ENCODE measurements around the gene SNAP47.
"Not testable (repeated sequence)": the region's sequence is repeated elsewhere in the genome, so short reads cannot be mapped to it uniquely, and the experiment has no call there.

Gene SNAP47, protein sequence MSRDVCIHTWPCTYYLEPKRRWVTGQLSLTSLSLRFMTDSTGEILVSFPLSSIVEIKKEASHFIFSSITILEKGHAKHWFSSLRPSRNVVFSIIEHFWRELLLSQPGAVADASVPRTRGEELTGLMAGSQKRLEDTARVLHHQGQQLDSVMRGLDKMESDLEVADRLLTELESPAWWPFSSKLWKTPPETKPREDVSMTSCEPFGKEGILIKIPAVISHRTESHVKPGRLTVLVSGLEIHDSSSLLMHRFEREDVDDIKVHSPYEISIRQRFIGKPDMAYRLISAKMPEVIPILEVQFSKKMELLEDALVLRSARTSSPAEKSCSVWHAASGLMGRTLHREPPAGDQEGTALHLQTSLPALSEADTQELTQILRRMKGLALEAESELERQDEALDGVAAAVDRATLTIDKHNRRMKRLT

GRCh38 chr1:227734856-227735538 is at the start of gene SNAP47, which contains the start of gene JMJD4:
Gene SNAP47 (plus strand): TSS chr1:227735435. CDS start chr1:227747737, 12,302 bp downstream.
Gene JMJD4 (minus strand): TSS chr1:227735302. CDS start chr1:227735273, 29 bp downstream.
- DNase-seq = peak; percentile 83 to 95

GRCh38 chr1:227685807-227686206 is 49.4 kb upstream of the SNAP47 start:
- no peak for DNase-seq

DNA sequence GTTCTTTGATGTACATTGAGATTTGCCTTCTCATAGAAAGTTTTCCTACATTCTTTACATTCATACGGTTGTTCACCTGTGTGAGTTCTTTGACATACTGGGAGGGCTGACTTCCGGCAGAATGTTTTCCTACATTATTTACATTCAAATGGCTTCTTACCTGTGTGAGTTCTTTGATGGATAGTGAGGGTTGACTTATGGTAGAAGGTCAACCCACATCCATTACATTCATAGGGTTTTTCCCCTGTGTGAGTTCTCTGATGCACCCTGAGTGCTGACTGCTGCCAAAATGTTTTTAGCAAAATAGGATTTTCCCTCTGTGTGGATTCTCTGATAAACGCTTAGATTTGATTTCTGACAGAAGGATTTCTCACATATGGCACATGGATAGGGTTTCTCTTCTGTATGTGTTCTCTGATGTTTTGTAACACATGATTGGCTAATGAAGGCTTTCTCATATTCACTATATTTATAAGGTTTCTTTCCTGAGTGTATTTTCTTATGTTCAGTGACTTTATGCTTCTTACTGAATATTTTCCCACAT is 37.8 kb upstream of the SNAP47 start:
- no peak for DNase-seq

DNA sequence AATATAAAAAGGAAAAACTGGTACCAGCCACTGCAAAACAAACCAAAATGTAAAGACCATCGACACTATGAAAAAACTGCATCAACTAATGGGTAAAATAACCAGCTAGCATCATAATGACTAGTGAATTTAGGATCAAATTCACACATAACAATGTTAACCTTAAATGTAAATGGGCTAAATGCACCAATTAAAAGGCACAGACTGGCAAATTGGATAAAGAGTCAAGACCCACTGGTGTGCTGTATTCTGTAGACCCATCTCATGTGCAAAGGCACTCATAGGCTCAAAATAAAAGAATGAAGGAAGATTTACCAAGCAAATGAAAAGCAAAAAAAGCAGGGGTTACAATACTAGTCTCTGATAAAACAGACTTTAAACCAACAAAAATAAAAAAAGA is 33.6 kb upstream of the SNAP47 start:
- DNase-seq = not testable (repeated sequence)

GRCh38 chr1:227707846-227708245 is 27.4 kb upstream of the SNAP47 start:
- no peak for DNase-seq

GRCh38 chr1:227709451-227709850 is 25.8 kb upstream of the SNAP47 start:
- DNase-seq = no peak

GRCh38 chr1:227710474-227710873 is 24.8 kb upstream of the SNAP47 start:
- not testable (repeated sequence) for DNase-seq

DNA sequence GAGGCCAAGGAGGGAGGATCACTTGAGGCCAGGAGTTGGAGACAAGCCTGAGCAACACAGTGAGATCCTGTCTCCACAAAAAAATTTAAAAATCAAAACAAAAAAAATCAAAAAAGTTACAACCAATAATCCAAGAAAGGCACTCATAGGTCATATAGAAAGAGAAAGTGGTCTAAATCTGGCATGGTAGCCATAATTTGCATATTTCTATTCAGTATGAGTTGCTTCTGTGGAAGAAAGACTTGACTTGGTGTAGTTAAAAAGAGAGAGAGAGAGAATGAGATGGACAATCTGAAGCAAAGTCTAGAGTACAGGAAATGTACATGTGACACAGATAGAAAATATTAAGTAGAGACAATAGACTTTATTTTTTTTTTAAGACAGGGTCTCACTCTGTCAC is 22.6 kb upstream of the SNAP47 start:
- DNase-seq = no peak

GRCh38 chr1:227718932-227719331 is 16.3 kb upstream of the SNAP47 start:
- no peak for DNase-seq

DNA sequence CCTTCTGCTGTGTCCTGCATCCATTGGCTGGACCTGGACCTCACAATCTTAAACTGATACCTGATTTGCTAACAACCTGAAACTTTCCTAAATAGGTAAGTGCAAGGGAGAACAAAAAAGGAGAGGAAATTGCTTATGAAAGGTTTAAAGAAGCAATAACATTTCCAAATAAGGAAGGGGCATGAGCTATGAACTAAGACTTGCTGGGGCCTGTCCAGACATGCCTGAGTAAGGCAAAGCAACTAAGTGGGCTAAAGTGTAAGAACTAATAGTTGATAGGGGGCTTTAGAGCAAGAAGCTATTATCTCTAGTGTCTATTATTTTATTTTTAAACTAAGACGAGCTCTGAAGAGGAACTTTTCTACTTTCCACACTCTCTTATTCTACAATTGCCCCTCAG is 11.8 kb upstream of the SNAP47 start:
- no peak for DNase-seq

DNA sequence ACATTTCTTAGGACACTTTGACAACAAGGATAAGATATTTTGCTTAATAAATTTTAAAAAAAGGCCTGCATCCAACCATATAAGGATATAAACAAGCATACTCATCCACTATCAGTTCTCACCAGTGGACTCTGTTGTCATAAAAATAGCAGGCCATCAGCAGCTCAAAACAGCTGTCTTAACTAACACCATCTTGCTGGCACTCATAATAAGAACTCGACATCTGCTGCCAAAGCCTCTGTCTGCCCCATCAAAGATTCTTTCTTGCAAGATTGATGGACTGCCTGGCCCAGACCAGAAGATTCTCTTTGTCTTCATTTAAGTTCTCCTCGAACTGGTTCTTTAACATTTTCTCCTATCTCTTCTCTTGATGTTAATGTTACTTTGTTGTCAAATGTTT is 10.2 kb upstream of the SNAP47 start:
- DNase-seq = no peak

DNA sequence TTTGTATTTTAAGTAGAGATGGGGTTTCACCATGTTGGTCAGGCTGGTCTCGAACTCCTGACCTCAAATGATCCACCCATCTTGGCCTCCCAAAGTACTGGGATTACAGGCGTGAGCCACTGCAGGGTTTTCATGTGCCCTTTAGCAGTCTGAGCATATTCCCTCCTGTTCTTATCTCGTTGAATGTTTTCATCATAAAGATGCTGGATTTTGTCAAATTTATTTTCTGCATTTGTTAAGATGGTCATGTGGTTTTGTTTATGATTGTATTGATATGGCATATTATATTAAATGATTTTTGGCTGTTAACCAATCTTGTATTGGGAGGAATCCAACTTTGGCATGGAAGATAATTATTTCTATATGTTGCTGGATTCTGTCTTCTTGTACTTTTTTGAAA is 8.9 kb upstream of the SNAP47 start:
- no peak for DNase-seq

GRCh38 chr1:227726924-227727599 is 8.2 kb upstream of the SNAP47 start:
- DNase-seq = no peak

GRCh38 chr1:227728059-227728891 is 7.0 kb upstream of the SNAP47 start:
- DNase-seq = peak; percentile 11 to 74

- no peak for DNase-seq
These were observed 6.4 kb upstream of the SNAP47 start for GRCh38 chr1:227728892-227729143.

DNA sequence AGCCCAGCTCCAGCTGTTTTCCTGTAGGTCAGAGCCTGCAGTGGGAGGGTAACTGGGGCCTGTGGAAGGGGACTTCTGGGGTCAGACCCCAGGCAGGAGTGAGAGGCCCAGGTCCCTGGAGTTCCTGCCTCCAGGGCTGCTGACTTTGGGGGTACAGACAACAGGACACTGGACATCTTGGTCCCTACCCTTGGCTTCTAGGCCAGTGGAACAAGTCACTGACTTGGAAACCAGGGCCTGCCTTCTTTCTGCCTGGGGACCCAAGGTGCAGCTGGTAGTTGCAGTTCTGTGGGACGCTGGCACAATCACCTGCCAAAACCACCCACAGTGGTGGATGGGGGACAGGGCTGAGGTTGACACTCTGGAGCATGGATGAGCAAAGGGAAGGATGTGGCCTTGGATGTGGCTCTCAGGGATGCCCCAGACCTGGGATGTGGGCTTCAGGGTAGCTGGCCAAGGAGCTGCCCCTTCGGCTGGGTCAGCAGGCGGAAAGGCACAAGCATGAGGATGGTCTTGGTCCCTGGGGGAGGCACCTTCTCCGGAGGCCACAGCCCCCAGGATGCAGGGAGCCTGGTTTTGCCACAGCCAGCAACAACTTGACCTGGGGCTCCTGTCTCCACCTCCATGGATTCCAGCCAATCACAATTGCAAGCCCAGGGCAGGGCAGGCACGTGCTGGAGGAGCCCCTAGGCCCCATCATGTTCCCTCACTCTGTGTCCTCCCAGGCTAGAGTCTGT is 5.9 kb upstream of the SNAP47 start:
- DNase-seq = no peak

GRCh38 chr1:227729881-227730629 is 5.2 kb upstream of the SNAP47 start:
- DNase-seq = peak; percentile 15 to 52

- DNase-seq = no peak
These were observed 4.5 kb upstream of the SNAP47 start for GRCh38 chr1:227730630-227731151.

- no peak for DNase-seq
These were observed 4.0 kb upstream of the SNAP47 start for GRCh38 chr1:227731241-227731677.

- no peak for DNase-seq
These were observed 3.3 kb upstream of the SNAP47 start for GRCh38 chr1:227731696-227732585.

All from NCI-H446 (cell line).